WTC11 (cell line): ENCODE measurements around the gene CYP27B1. TPM values are rescaled to one million over a fixed set of nuclear protein-coding genes. Genes with fewer than 3 reads are reported as not detected.

Source experiments
- ATAC-seq: fragments of 200-7000 bp; cut with Tn5 transposase; 2 replicates; pipeline ENCODE4 v1.10.0; 2021; ENCODE audit warnings: mild to moderate bottlenecking, moderate library complexity
- CTCF ChIA-PET: fragments of 300-600 bp; sonication (Branson Sonifier 250); formaldehyde crosslinking; loops from one replicate; lab custom pipeline; 2021; ENCODE audit warnings: antibody characterized with exemption; lab: Charles Lee
- POLR2A ChIA-PET: fragments of 350-600 bp; sonication (Branson Sonifier 250); formaldehyde crosslinking; loops from one replicate; lab custom pipeline; 2021; ENCODE audit warnings: antibody characterized with exemption; lab: Charles Lee
- DNase-seq: peaks from one replicate; pipeline ENCODE4 v3.0.0; 2021; ENCODE audit warnings: low spot score
- H3K27ac Mint-ChIP-seq: 2 replicates; pipeline ENCODE4 v1.8.0; 2021; ENCODE audit warnings: mixed read lengths
- H3K27me3 Mint-ChIP-seq: 2 replicates; pipeline ENCODE4 v1.8.0; 2021; ENCODE audit warnings: low read depth, mild to moderate bottlenecking, moderate library complexity, mixed read lengths
- H3K36me3 Mint-ChIP-seq: 2 replicates; pipeline ENCODE4 v1.8.0; 2021; ENCODE audit warnings: mixed read lengths
- H3K4me1 Mint-ChIP-seq: 2 replicates; pipeline ENCODE4 v1.8.0; 2022; ENCODE audit warnings: mixed read lengths
- H3K4me3 Mint-ChIP-seq: 2 replicates; pipeline ENCODE4 v1.8.0; 2021; ENCODE audit warnings: mild to moderate bottlenecking, moderate library complexity, mixed read lengths
- H3K9me3 Mint-ChIP-seq: 2 replicates; pipeline ENCODE4 v1.8.0; 2021; ENCODE audit warnings: mixed read lengths
- NFATC4 ChIP-seq: fragments of 250-450 bp; sonication (Bioruptor Pico); IDR thresholded peaks from 2 replicates; pipeline ENCODE4 v1.9.0; 2021; ENCODE audit warnings: mild to moderate bottlenecking
- NFYB ChIP-seq: sonication (generic); formaldehyde crosslinking; conservative IDR thresholded peaks from 2 replicates; pipeline ENCODE4 v1.8.0; 2022; ENCODE audit warnings: low read depth, missing genetic modification reagents
- OVOL2 ChIP-seq: fragments of 250-450 bp; sonication (Bioruptor Pico); IDR thresholded peaks from 2 replicates; pipeline ENCODE4 v1.9.0; 2021; ENCODE audit warnings: mild to moderate bottlenecking, borderline replicate concordance
- RORB ChIP-seq: fragments of 250-450 bp; sonication (Bioruptor Pico); IDR thresholded peaks from 2 replicates; pipeline ENCODE4 v1.9.0; 2021; ENCODE audit warnings: mild to moderate bottlenecking
- SP1 ChIP-seq: sonication (generic); formaldehyde crosslinking; conservative IDR thresholded peaks from 2 replicates; pipeline ENCODE4 v1.8.1; 2022; ENCODE audit warnings: missing genetic modification reagents
- TCF7 ChIP-seq: sonication (generic); formaldehyde crosslinking; IDR thresholded peaks from 2 replicates; pipeline ENCODE4 v1.8.0; 2022; ENCODE audit warnings: mild to moderate bottlenecking, low read depth, missing genetic modification reagents, moderate library complexity
- TP53 ChIP-seq: sonication (generic); formaldehyde crosslinking; IDR thresholded peaks from 2 replicates; pipeline ENCODE4 v1.8.1; 2023; ENCODE audit warnings: mild to moderate bottlenecking, missing genetic modification reagents
- ZBTB21 ChIP-seq: sonication (generic); formaldehyde crosslinking; IDR thresholded peaks from 2 replicates; pipeline ENCODE4 v1.8.1; 2023; ENCODE audit warnings: mild to moderate bottlenecking, missing genetic modification reagents, borderline replicate concordance
- ZNF416 ChIP-seq: fragments of 250-450 bp; sonication (Bioruptor Pico); IDR thresholded peaks from 2 replicates; pipeline ENCODE4 v1.9.0; 2021; ENCODE audit warnings: mild to moderate bottlenecking, inconsistent platforms
- total RNA-seq: library from RNA; stranded (reverse); gene quantifications from 3 replicates; pipeline ENCODE4 v1.2.3, GENCODE V29; 2021
- TF ChIP-seq, protein P1 (sequence below): sonication (generic); formaldehyde crosslinking; IDR thresholded peaks from 2 replicates; pipeline ENCODE4 v1.8.1; 2023; ENCODE audit warnings: mild to moderate bottlenecking, missing genetic modification reagents, moderate library complexity
- TF ChIP-seq, protein P2 (sequence below): sonication (generic); formaldehyde crosslinking; IDR thresholded peaks from 2 replicates; pipeline ENCODE4 v1.8.1; 2023; ENCODE audit warnings: mild to moderate bottlenecking, moderate library complexity, missing genetic modification reagents
- TF ChIP-seq, protein P3 (sequence below): fragments of 200-600 bp; IDR thresholded peaks from 2 replicates; pipeline ENCODE4 v1.8.0; 2022; ENCODE audit warnings: antibody characterized with exemption
- TF ChIP-seq, protein P4 (sequence below): sonication (generic); formaldehyde crosslinking; IDR thresholded peaks from 2 replicates; pipeline ENCODE4 v1.8.0; 2023; ENCODE audit warnings: mild to moderate bottlenecking, missing genetic modification reagents
- TF ChIP-seq, protein P5 (sequence below): fragments of 250-450 bp; sonication (Bioruptor Pico); IDR thresholded peaks from 2 replicates; pipeline ENCODE4 v2.1.2; 2022; ENCODE audit warnings: mild to moderate bottlenecking, moderate library complexity
- TF ChIP-seq, protein P6 (sequence below): sonication (generic); formaldehyde crosslinking; IDR thresholded peaks from 2 replicates; pipeline ENCODE4 v1.8.1; 2023; ENCODE audit warnings: mild to moderate bottlenecking, missing genetic modification reagents
- TF ChIP-seq, protein P7 (sequence below): sonication (generic); formaldehyde crosslinking; IDR thresholded peaks from 2 replicates; pipeline ENCODE4 v1.8.0; 2022; ENCODE audit warnings: mild to moderate bottlenecking, missing genetic modification reagents
- TF ChIP-seq, protein P8 (sequence below): sonication (generic); formaldehyde crosslinking; IDR thresholded peaks from 2 replicates; pipeline ENCODE4 v1.8.1; 2022; ENCODE audit warnings: mild to moderate bottlenecking, missing genetic modification reagents, moderate library complexity, borderline replicate concordance

The CYP27B1 gene
- total RNA-seq, 1 experiment from 2014 or later = 2.1 TPM

DNA sequence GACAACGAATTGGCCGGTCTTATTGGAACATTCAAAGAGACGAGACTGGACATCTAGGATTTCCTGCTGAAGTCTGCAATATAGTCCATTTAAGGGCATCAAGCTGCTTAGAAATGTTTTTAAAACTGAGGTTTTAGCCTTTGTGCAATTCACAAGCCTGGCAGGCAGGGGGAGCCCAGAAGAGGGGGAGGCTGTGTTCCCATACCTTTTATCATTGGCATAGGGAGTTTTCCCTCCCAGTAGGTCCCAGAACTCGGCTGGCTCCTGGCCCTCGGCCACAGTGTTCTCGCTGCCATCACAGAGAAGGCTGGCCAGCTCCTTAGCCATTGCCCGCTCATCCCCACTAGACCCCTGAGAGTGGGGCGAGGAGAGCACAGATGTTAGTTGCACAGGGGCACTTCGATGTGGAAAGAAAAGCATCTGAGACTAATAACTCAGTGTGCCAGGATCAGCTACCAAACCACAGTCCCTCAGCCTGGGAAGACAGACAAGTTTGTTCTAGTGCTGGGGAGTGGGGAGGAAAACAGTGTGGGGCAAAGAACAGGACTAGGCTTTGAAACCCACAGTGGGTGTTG lies 36.5 kb upstream of the CYP27B1 start:
- no peak overlapping the region for H3K27ac Mint-ChIP-seq
- ChIA-PET POLR2A (interaction anchor here (0.8 kb wide), 1 partner anchor 12 kb away, joined by 4 read pairs; no protein-coding TSS in a partner anchor), CTCF (interaction anchor here (0.6 to 4.2 kb wide), 29 partner anchors 8 to 192 kb away, joined by 3 to 60 read pairs (median 5); partner anchors contain the start of genes ARHGEF25, AVIL, EEF1AKMT3 and METTL1)
- H3K4me1 Mint-ChIP-seq = no peaks in the 10 kb centered on the region
- ATAC-seq (peak; percentile 98), DNase-seq (peak; percentile 75)
- H3K36me3 Mint-ChIP-seq = peaks cover 2% of the 10 kb centered on the region
- TF ChIP-seq NFATC4 (CRISPR knock-in tag) (no peak), ZNF416 (CRISPR knock-in tag) (0 out of 2 replicates have a peak, but pooled peaks have one; percentile 39), SP1 (CRISPR knock-in tag) (0 out of 2 replicates have a peak, but pooled peaks have one; percentile 25)
- TF ChIP-seq, protein P1, sequence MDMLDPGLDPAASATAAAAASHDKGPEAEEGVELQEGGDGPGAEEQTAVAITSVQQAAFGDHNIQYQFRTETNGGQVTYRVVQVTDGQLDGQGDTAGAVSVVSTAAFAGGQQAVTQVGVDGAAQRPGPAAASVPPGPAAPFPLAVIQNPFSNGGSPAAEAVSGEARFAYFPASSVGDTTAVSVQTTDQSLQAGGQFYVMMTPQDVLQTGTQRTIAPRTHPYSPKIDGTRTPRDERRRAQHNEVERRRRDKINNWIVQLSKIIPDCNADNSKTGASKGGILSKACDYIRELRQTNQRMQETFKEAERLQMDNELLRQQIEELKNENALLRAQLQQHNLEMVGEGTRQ (CRISPR knock-in tag) = no peak
- TF ChIP-seq, protein P2, sequence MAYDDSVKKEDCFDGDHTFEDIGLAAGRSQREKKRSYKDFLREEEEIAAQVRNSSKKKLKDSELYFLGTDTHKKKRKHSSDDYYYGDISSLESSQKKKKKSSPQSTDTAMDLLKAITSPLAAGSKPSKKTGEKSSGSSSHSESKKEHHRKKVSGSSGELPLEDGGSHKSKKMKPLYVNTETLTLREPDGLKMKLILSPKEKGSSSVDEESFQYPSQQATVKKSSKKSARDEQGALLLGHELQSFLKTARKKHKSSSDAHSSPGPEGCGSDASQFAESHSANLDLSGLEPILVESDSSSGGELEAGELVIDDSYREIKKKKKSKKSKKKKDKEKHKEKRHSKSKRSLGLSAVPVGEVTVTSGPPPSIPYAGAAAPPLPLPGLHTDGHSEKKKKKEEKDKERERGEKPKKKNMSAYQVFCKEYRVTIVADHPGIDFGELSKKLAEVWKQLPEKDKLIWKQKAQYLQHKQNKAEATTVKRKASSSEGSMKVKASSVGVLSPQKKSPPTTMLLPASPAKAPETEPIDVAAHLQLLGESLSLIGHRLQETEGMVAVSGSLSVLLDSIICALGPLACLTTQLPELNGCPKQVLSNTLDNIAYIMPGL (CRISPR knock-in tag) = no peak
- TF ChIP-seq, protein P3, sequence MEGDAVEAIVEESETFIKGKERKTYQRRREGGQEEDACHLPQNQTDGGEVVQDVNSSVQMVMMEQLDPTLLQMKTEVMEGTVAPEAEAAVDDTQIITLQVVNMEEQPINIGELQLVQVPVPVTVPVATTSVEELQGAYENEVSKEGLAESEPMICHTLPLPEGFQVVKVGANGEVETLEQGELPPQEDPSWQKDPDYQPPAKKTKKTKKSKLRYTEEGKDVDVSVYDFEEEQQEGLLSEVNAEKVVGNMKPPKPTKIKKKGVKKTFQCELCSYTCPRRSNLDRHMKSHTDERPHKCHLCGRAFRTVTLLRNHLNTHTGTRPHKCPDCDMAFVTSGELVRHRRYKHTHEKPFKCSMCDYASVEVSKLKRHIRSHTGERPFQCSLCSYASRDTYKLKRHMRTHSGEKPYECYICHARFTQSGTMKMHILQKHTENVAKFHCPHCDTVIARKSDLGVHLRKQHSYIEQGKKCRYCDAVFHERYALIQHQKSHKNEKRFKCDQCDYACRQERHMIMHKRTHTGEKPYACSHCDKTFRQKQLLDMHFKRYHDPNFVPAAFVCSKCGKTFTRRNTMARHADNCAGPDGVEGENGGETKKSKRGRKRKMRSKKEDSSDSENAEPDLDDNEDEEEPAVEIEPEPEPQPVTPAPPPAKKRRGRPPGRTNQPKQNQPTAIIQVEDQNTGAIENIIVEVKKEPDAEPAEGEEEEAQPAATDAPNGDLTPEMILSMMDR = peak; percentile 49; the same call in 1 of the 2 replicates
- H3K4me3 Mint-ChIP-seq = no peak overlapping the region
- H3K9me3 Mint-ChIP-seq = no peaks in the 10 kb centered on the region
- no peaks in the 10 kb centered on the region for H3K27me3 Mint-ChIP-seq

DNA sequence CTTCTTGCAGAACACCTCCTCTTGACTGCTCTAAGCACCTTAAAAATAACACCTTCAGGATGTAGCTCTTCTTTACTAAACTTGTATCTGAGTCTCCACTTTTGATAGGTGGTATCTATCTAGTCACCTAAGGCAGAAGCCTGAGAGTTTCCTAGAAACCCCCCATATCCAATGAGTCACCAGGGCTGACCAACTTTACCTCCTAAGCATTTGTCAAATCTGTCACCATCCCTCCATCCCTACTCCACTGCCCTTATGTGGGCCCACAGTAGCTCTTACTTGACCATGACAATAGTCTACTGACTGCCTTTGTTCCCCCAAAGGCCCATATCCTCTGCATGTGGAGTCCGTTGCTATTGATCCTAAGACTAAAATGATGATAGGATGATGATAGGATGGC lies 35.7 kb upstream of the CYP27B1 start:
- no peak for ATAC-seq
- ChIA-PET POLR2A (interaction anchor here (0.8 kb wide), 1 partner anchor 13 kb away, joined by 4 read pairs; no protein-coding TSS in a partner anchor), CTCF (interaction anchor here (0.6 to 4.2 kb wide), 27 partner anchors 8 to 191 kb away, joined by 3 to 60 read pairs (median 5); partner anchors contain the start of genes ARHGEF25, AVIL, EEF1AKMT3 and METTL1)
- Mint-ChIP-seq H3K4me3 (no peak overlapping the region), H3K27ac (0 out of 2 replicates have a peak overlapping the region, but pooled peaks have one; percentile 27), H3K36me3 (peaks cover 2% of the 10 kb centered on the region), H3K9me3 (no peaks in the 10 kb centered on the region), H3K27me3 (no peaks in the 10 kb centered on the region), H3K4me1 (no peaks in the 10 kb centered on the region)
- no peak for DNase-seq
- TF ChIP-seq ZBTB21 (no peak), TP53 (CRISPR knock-in tag) (no peak), SP1 (CRISPR knock-in tag) (no peak), NFYB (CRISPR knock-in tag) (no peak), OVOL2 (no peak), TCF7 (CRISPR knock-in tag) (no peak), RORB (CRISPR knock-in tag) (no peak)
- TF ChIP-seq, protein P1 (CRISPR knock-in tag) = no peak
- TF ChIP-seq, protein P4, sequence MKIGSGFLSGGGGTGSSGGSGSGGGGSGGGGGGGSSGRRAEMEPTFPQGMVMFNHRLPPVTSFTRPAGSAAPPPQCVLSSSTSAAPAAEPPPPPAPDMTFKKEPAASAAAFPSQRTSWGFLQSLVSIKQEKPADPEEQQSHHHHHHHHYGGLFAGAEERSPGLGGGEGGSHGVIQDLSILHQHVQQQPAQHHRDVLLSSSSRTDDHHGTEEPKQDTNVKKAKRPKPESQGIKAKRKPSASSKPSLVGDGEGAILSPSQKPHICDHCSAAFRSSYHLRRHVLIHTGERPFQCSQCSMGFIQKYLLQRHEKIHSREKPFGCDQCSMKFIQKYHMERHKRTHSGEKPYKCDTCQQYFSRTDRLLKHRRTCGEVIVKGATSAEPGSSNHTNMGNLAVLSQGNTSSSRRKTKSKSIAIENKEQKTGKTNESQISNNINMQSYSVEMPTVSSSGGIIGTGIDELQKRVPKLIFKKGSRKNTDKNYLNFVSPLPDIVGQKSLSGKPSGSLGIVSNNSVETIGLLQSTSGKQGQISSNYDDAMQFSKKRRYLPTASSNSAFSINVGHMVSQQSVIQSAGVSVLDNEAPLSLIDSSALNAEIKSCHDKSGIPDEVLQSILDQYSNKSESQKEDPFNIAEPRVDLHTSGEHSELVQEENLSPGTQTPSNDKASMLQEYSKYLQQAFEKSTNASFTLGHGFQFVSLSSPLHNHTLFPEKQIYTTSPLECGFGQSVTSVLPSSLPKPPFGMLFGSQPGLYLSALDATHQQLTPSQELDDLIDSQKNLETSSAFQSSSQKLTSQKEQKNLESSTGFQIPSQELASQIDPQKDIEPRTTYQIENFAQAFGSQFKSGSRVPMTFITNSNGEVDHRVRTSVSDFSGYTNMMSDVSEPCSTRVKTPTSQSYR (CRISPR knock-in tag) = no peak
- TF ChIP-seq, protein P5, sequence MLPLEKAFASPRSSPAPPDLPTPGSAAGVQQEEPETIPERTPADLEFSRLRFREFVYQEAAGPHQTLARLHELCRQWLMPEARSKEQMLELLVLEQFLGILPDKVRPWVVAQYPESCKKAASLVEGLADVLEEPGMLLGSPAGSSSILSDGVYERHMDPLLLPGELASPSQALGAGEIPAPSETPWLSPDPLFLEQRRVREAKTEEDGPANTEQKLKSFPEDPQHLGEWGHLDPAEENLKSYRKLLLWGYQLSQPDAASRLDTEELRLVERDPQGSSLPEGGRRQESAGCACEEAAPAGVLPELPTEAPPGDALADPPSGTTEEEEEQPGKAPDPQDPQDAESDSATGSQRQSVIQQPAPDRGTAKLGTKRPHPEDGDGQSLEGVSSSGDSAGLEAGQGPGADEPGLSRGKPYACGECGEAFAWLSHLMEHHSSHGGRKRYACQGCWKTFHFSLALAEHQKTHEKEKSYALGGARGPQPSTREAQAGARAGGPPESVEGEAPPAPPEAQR (CRISPR knock-in tag) = no peak
- TF ChIP-seq, protein P6, sequence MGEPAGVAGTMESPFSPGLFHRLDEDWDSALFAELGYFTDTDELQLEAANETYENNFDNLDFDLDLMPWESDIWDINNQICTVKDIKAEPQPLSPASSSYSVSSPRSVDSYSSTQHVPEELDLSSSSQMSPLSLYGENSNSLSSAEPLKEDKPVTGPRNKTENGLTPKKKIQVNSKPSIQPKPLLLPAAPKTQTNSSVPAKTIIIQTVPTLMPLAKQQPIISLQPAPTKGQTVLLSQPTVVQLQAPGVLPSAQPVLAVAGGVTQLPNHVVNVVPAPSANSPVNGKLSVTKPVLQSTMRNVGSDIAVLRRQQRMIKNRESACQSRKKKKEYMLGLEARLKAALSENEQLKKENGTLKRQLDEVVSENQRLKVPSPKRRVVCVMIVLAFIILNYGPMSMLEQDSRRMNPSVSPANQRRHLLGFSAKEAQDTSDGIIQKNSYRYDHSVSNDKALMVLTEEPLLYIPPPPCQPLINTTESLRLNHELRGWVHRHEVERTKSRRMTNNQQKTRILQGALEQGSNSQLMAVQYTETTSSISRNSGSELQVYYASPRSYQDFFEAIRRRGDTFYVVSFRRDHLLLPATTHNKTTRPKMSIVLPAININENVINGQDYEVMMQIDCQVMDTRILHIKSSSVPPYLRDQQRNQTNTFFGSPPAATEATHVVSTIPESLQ (CRISPR knock-in tag) = no peak
- TF ChIP-seq, protein P7, sequence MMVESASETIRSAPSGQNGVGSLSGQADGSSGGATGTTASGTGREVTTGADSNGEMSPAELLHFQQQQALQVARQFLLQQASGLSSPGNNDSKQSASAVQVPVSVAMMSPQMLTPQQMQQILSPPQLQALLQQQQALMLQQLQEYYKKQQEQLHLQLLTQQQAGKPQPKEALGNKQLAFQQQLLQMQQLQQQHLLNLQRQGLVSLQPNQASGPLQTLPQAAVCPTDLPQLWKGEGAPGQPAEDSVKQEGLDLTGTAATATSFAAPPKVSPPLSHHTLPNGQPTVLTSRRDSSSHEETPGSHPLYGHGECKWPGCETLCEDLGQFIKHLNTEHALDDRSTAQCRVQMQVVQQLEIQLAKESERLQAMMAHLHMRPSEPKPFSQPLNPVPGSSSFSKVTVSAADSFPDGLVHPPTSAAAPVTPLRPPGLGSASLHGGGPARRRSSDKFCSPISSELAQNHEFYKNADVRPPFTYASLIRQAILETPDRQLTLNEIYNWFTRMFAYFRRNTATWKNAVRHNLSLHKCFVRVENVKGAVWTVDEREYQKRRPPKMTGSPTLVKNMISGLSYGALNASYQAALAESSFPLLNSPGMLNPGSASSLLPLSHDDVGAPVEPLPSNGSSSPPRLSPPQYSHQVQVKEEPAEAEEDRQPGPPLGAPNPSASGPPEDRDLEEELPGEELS (CRISPR knock-in tag) = no peak
- TF ChIP-seq, protein P8, sequence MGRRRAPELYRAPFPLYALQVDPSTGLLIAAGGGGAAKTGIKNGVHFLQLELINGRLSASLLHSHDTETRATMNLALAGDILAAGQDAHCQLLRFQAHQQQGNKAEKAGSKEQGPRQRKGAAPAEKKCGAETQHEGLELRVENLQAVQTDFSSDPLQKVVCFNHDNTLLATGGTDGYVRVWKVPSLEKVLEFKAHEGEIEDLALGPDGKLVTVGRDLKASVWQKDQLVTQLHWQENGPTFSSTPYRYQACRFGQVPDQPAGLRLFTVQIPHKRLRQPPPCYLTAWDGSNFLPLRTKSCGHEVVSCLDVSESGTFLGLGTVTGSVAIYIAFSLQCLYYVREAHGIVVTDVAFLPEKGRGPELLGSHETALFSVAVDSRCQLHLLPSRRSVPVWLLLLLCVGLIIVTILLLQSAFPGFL = no peak
